ENCODE data around the gene ANXA11. TPM values are rescaled to one million over a fixed set of nuclear protein-coding genes. Genes with fewer than 3 reads are reported as not detected.

The ANXA11 gene
- total and polyA plus RNA-seq, 9 of the 15 experiments (the other 6 are each of a cell fraction or from before 2014, with no cell fraction given), result 43.6 to 212 (median 109) TPM

DNA sequence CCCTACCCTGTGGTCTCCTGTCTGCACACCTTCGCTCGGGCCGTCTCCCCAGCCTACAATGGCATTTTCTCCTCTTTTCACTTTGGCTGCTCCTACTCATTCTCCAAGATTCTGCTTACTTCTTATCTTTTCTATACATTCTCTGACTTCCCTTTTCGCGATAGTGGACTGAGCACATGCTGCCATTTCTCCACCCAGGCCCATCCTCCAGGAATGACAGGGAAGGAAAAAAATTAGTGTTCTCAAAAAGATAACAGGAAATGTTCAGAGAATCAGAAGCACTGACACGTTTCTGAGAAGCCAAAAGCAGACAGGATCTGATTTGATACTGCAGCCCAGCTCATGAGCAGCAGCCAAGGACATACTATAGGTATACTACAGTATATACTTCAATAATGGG is 6.4 kb upstream of the ANXA11 start (continued):
- TF ChIP-seq, protein P1, sequence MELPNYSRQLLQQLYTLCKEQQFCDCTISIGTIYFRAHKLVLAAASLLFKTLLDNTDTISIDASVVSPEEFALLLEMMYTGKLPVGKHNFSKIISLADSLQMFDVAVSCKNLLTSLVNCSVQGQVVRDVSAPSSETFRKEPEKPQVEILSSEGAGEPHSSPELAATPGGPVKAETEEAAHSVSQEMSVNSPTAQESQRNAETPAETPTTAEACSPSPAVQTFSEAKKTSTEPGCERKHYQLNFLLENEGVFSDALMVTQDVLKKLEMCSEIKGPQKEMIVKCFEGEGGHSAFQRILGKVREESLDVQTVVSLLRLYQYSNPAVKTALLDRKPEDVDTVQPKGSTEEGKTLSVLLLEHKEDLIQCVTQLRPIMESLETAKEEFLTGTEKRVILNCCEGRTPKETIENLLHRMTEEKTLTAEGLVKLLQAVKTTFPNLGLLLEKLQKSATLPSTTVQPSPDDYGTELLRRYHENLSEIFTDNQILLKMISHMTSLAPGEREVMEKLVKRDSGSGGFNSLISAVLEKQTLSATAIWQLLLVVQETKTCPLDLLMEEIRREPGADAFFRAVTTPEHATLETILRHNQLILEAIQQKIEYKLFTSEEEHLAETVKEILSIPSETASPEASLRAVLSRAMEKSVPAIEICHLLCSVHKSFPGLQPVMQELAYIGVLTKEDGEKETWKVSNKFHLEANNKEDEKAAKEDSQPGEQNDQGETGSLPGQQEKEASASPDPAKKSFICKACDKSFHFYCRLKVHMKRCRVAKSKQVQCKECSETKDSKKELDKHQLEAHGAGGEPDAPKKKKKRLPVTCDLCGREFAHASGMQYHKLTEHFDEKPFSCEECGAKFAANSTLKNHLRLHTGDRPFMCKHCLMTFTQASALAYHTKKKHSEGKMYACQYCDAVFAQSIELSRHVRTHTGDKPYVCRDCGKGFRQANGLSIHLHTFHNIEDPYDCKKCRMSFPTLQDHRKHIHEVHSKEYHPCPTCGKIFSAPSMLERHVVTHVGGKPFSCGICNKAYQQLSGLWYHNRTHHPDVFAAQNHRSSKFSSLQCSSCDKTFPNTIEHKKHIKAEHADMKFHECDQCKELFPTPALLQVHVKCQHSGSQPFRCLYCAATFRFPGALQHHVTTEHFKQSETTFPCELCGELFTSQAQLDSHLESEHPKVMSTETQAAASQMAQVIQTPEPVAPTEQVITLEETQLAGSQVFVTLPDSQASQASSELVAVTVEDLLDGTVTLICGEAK (IDR thresholded peaks at IDR 0.05), result 0 out of 2 replicates have a peak, but pooled peaks have one; percentile 23
- TF ChIP-seq, protein P1 (CRISPR knock-in tag; IDR thresholded peaks at IDR 0.05), result no peak
- TF ChIP-seq ZNF3 (CRISPR knock-in tag; IDR thresholded peaks at IDR 0.05) (no peak), JUND (IDR thresholded peaks at IDR 0.05; ENCODE audit: borderline replicate concordance, low read depth, low read length) (peak; percentile 44; the same call in 1 of the 2 replicates), JUND (tag; IDR thresholded peaks at IDR 0.05; ENCODE audit: borderline replicate concordance, low read depth, low read length) (peak; percentile 77; the same call in 1 of the 3 replicates), SPI1 (IDR thresholded peaks at IDR 0.05; ENCODE audit: borderline replicate concordance, low read depth, low read length) (peak; percentile 92), TAL1 (IDR thresholded peaks at IDR 0.05) (peak; percentile 71), BCOR (IDR thresholded peaks at IDR 0.05) (0 out of 2 replicates have a peak, but pooled peaks have one; percentile 28), RHOXF2B (CRISPR knock-in tag; conservative IDR thresholded peaks at IDR 0.05) (no peak), POLR2AphosphoS5 (IDR thresholded peaks at IDR 0.05; ENCODE audit: control insufficient read depth, insufficient read depth, low read depth, low read length) (0 out of 2 replicates have a peak, but pooled peaks have one; percentile 29), ZEB2 (IDR thresholded peaks at IDR 0.05) (peak; percentile 56; the same call in 1 of the 2 replicates), TBL1XR1 (IDR thresholded peaks at IDR 0.05; ENCODE audit: low read length in 2 of 2) (peak; percentile 69 to 73; a peak in 2 of 4 replicates), BCL6 (CRISPR knock-in tag; IDR thresholded peaks at IDR 0.05) (no peak), FOXM1 (IDR thresholded peaks at IDR 0.05; ENCODE audit: low read depth) (no peak), FOXM1 (CRISPR knock-in tag; IDR thresholded peaks at IDR 0.05; ENCODE audit: low read depth) (no peak), HDAC1 (IDR thresholded peaks at IDR 0.05) (peak in 1 of 2 experiments; percentile 91; a peak in 2 of 4 replicates), NEUROD1 (IDR thresholded peaks at IDR 0.05; ENCODE audit: borderline replicate concordance, low read depth, low read length, partially characterized antibody) (no peak), CXXC5 (CRISPR knock-in tag; IDR thresholded peaks at IDR 0.05) (peak; percentile 70)
- TF ChIP-seq, protein P2, sequence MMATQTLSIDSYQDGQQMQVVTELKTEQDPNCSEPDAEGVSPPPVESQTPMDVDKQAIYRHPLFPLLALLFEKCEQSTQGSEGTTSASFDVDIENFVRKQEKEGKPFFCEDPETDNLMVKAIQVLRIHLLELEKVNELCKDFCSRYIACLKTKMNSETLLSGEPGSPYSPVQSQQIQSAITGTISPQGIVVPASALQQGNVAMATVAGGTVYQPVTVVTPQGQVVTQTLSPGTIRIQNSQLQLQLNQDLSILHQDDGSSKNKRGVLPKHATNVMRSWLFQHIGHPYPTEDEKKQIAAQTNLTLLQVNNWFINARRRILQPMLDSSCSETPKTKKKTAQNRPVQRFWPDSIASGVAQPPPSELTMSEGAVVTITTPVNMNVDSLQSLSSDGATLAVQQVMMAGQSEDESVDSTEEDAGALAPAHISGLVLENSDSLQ (IDR thresholded peaks at IDR 0.05), result peak; percentile 80
- TF ChIP-seq, protein P3, sequence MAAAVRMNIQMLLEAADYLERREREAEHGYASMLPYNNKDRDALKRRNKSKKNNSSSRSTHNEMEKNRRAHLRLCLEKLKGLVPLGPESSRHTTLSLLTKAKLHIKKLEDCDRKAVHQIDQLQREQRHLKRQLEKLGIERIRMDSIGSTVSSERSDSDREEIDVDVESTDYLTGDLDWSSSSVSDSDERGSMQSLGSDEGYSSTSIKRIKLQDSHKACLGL (CRISPR knock-in tag; IDR thresholded peaks at IDR 0.05; ENCODE audit: borderline replicate concordance, poor library complexity, severe bottlenecking), result no peak

All from K562 (cell line).